Dedifferentiated amniotic fluid mesenchymal stem cell (primary cell): Measurements from ENCODE around the gene BTG3.

Experiments used
- DNase-seq: peaks from one replicate; pipeline ENCODE4 v3.0.0-alpha.2; 2016; ENCODE audit errors: extremely low spot score

BTG3 gene

GRCh38 chr21:17612565-17613241 is at the start of gene BTG3:
Gene BTG3 (minus strand): TSS chr21:17612901. CDS start chr21:17609144, 3,757 bp downstream.
- DNase-seq = peak; percentile 66

GRCh38 chr21:17660862-17661261 is 48.2 kb upstream of the BTG3 start:
- DNase-seq = no peak

DNA sequence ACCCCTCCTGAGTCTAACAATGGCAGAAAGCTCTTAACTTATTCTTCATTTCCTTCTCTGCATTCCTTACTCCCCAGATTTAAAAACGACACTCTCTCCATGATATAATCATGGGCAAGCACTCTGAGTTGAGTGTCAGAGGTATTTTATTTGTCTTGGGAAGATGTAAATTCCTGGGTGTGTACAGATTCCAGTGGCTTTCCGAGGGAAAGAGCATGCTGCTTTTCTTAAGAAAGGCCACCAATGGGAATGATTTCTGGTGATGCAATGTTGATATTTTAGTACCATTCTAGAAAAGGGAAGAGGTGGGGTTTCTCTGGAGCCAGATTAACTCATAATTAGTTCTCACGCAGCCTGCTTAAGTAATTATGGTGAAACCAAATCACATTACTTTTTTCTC is 47.8 kb upstream of the BTG3 start:
- peak; percentile 61 for DNase-seq

DNA sequence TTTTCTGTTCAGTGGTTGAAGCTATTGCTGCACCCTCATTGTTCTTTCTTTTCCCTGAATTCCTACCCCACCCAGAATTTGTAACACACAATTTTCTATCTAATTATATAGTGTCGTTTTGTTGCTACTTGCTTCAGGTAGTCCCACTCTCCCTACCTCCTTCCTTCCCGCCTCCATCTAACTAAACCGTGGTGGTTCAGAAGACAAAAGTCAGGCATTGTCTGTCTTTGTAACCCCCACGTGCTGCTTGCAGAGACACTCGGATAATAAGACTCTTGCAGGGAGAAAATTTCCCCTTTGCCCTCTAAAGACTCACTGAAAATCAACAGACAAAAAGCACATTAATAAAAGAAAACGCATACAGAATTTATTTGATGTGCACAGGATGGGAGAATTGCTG is 46.2 kb upstream of the BTG3 start:
- no peak for DNase-seq

DNA sequence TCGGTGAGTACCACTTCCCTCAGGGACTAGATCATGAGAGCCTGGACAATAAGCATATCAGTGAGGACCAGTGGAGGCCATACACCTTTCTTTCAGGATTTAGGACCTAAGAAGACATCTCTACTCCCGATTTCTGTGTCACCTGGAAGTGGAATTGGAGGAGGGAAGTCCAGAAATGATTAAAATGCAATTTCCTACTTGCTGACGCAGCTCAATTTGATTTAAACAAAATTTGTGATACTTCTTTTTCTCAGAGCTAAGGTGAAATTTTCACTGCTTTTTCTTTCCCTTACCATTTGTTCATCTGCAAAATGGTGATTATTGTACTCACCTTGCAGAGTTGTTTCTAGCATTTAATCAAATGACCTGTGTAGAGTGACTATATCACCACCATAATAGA is 38.8 kb upstream of the BTG3 start:
- DNase-seq = no peak

DNA sequence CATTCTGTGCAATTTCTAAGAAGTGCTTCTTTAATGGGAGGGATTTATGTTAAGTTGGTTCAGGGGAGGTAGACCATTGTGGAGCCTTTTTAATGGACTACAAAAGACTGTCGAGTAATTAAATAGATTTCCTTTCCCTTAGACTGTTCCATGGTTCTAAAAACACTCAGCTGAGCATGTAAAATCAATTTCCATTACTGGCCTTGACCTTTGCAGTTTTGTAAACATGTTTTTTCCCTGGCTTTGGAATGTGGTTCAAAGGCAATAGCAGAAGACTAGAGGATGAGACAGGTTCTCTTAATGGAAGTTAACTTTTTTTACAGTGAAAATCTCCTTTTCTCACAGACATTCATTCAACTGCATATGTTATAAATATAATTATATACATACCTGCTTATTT is 37.6 kb upstream of the BTG3 start:
- no peak for DNase-seq

GRCh38 chr21:17646790-17647189 is 34.1 kb upstream of the BTG3 start:
- DNase-seq = no peak

DNA sequence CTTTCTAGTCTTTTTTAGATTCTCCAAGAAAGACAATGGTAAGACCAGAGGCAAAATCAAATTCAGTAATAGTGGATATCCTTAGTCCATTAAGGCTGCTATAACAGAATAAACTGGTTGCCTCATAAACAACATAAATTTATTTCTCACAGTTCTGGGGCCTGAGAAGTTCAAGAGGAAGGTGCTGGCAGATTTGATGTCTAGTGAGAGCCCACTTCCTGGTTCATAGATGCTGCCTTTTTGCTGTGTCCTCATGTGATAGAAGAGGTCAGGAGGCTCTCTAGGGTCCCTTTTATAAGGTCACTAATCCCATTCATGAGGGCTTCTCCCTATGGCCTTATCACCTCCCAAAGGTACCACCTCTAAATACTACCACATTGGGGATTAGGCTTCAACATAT is 31.5 kb upstream of the BTG3 start:
- DNase-seq = no peak

- DNase-seq = no peak
These were observed 28.1 kb upstream of the BTG3 start for GRCh38 chr21:17640821-17641220.

- DNase-seq = no peak
These were observed 24.0 kb upstream of the BTG3 start for GRCh38 chr21:17636711-17637110.

DNA sequence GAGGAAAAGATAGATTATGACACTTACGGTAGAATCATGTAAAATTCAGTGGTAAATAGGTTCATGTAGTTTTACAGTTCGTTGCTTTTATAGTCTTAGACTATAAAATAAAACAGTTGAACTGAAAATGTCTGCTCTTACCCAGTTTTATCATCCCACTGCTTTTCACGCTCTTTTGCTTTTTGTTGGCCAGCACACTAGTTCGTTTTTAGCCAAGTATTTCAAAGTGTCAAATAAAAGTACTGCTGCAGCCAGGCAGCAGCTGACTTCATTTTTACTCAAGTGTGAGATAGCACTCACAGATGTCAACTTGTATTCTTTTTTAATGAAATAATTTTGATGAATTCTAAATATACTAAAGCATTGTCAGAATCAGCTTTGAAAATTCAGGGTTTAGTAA is 18.5 kb upstream of the BTG3 start:
- no peak for DNase-seq

GRCh38 chr21:17622018-17622417 is 9.3 kb upstream of the BTG3 start:
- no peak for DNase-seq

DNA sequence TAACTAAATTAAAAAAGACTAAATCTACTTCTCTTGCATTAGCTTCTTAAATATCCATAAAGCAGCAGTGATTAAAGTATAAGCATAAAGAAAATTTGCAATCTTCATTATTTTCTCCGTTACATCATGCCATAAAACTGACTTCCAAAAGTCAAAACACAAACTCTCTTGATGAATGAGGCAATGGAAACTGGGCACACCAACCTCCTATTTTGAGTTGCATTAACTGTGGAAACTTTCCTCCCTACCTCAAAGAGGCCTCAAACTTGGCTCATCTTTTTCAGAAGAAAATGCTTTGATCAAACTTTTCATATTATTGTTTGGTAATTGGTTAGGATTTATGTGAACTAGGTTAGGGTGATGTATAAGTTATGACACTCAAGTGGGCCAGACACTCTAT is 4.1 kb upstream of the BTG3 start:
- no peak for DNase-seq

DNA sequence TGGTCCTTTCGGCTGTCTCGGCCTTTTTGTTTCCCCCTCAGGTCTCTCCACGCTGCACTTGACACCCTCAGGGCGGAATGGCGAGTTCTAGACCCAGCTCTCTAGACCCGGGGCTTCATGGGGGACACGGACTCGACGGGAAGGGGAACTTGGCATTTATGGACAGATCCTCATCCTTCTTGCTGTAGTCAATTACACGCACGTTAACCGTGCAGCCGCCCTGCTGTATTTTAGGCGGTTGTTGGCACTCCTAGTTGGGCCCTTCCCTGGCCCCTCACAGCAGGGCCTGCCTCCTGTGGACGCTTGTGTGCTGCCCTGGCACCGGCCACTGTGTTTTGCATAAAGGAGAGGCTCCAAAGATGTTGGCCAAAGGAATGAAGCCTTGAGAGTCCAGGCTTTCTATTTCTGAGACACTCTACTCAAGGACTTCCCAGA is 558 bp upstream of the BTG3 start:
- no peak for DNase-seq

DNA sequence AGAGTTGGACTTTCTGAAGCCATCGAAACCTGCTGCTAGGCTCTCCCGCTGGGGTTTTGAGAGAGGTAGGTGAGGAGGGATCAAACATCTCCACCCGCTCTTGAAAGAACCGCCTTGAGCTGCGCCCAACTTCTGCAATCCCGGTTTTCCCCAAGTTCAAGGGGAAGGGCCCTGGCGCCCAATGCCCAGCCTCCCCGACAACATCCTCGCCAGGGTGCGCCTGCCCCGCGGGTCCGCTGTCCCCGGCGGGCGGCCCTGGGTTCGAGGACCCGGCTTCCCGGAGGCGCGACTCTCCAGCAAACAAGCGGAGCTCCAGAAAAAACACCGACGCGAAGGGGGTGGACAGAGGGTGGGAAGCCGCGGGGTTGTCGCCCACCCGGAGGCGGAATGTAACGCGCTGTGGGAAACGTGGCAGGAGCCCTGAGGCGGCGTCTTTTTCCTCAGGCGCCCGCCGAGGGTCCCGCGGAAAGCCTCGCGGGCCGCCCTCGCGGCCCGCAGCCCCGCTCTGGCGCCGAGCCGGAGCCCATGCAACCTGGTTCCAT is 607 bp downstream of the BTG3 start:
- DNase-seq = peak; percentile 16

GRCh38 chr21:17611414-17612022 is 1.2 kb downstream of the BTG3 start:
- DNase-seq = peak; percentile 84

- DNase-seq = no peak
These were observed 1.8 kb downstream of the BTG3 start for GRCh38 chr21:17610911-17611310.

DNA sequence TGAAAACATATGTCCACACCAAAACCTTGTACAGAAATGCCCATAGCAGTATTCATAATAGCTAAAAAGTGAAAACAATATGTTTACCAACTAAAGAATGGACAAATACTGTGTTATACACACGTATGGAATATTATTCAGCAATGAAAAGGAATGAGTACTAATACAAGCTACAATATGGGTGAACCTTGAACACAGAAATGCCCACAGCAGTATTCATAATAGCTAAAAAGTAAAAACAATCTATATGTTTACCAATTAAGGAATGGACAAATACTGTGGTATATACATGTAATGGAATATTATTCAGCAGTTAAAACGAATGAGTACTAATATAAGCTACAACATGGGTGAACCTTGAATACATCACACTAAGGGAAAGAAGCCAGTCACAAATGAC is 3.0 kb downstream of the BTG3 start:
- DNase-seq = no peak

GRCh38 chr21:17607684-17608083 is 5.0 kb downstream of the BTG3 start:
- DNase-seq = no peak

DNA sequence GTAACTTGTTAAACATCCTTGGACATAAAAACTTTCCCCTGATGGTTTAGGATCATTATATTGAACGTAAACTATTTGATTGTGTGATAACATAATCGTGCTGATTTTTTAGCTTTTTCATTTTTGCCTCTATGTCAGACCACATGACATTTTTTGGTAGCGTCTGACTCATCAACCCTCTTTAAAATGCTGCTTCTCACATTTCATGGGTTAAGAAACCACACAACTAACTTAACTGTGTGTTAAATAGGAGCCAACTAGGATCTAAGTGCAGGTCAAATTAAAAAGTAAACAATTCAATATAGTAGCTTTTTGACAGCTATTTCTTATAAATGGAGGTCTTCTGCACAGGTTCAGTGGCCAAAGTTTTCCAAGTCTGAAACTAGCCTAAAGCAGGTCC is 9.8 kb downstream of the BTG3 start:
- no peak for DNase-seq

- DNase-seq = no peak
These were observed 14.3 kb downstream of the BTG3 start for GRCh38 chr21:17598437-17598836.

DNA sequence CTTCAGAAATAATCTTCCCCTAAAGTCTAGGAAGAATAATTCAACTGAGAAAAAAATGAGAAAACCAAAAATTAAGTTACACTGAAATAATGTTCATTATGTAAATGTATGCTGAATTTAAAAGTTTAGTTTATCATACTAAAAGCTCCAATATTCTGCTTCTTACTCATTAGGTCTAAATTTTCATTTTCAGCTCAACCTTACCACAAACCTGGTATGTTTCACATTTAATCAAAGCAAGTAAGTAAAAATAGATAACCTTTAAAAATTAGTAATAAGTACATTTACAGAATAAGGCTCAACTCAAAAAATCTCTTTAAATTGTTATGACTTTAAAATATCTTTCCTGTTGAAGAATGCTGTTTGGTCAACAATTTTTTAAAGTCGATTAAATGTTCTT is 15.0 kb downstream of the BTG3 start:
- DNase-seq = no peak

GRCh38 chr21:17590430-17590829 is 22.3 kb downstream of the BTG3 start:
- no peak for DNase-seq
